ENCODE data around the gene TRAF3IP3. TPM values are rescaled to one million over a fixed set of nuclear protein-coding genes. Genes with fewer than 3 reads are reported as not detected.

The TRAF3IP3 gene
- total RNA-seq, 1 experiment from 2014 or later, result 0.34 TPM

DNA sequence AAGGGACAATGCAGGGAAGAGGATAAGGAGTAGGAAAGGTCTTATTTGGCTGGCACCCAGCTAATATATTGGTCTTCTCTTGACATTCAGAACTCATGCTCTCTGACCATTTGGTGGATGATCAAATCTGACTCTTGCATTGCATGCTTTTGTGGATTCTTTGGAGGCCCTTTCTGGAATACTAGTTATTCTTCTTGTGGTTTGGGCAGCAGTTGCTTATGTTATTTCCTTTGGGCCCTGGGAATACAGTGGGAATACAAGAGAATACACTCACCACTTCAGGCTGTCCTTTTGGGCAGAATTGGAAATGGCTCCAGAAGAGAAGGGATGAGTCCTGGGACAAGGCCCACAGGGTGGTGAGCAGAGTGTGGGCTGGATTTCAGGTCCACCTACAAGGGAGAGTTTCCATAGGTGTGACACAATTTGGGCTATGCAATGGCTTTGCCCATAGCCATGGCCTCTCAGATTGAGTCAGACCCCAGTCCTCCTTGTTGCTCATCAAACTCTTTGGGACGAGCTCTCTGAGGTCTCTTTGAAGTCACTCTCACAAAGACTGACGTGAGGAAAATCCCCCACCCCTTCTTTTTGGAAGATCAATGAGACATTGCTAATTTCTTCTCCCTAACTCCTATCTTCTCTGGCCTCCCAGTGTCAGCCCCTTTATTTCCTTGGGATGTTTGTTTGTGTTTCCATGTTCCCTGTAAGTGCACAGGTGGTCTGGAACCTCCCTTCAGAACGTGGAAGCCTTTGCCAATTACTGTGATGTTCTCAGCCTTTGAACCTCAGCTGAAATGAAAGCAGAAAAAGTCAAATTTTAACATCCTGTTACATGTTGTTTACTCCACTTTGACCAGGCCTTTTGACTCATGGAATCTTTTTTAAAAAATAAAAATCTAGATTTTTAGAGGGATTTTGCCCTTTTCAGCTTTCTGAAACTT is 31.8 kb upstream of the TRAF3IP3 start:
- CTCF ChIA-PET, result interaction anchor here (1.2 to 1.3 kb wide), 2 partner anchors 146 to 158 kb away, joined by 3 read pairs; no protein-coding TSS in a partner anchor
- H3K9ac ChIP-seq (ENCODE audit: low read length), result no peak overlapping the region
- intact Hi-C loops (cut with micrococcal nuclease), result loop anchor here (10.0 kb wide), 1 partner anchor 349 kb away; no protein-coding TSS in a partner anchor
- no peaks in the 10 kb centered on the region for H3K4me1 ChIP-seq (ENCODE audit: control insufficient read depth in 1 of 2, insufficient read depth in 2 of 2, low read length in 2 of 2)
- H3K9me3 ChIP-seq (ENCODE audit: control insufficient read depth in 1 of 2, insufficient read depth in 1 of 2, low read depth in 1 of 2, low read length in 2 of 2), result no peaks in the 10 kb centered on the region
- no peak for ATAC-seq
- no peak overlapping the region for H3K4me2 ChIP-seq (ENCODE audit: low read length)
- no peaks in the 10 kb centered on the region for H3K36me3 ChIP-seq (ENCODE audit: control insufficient read depth in 1 of 2, insufficient read depth in 2 of 2, low read length in 2 of 2)
- DNase-seq (ENCODE audit: low read depth, low spot score), result no peak
- TF ChIP-seq FOSL1 (IDR thresholded peaks at IDR 0.05; ENCODE audit: low read depth), result no peak
- TF ChIP-seq RAD21 (IDR thresholded peaks at IDR 0.05; ENCODE audit: low read depth), result no peak
- no peak for TF ChIP-seq EZH2 (IDR thresholded peaks at IDR 0.05)
- TF ChIP-seq, protein P1, sequence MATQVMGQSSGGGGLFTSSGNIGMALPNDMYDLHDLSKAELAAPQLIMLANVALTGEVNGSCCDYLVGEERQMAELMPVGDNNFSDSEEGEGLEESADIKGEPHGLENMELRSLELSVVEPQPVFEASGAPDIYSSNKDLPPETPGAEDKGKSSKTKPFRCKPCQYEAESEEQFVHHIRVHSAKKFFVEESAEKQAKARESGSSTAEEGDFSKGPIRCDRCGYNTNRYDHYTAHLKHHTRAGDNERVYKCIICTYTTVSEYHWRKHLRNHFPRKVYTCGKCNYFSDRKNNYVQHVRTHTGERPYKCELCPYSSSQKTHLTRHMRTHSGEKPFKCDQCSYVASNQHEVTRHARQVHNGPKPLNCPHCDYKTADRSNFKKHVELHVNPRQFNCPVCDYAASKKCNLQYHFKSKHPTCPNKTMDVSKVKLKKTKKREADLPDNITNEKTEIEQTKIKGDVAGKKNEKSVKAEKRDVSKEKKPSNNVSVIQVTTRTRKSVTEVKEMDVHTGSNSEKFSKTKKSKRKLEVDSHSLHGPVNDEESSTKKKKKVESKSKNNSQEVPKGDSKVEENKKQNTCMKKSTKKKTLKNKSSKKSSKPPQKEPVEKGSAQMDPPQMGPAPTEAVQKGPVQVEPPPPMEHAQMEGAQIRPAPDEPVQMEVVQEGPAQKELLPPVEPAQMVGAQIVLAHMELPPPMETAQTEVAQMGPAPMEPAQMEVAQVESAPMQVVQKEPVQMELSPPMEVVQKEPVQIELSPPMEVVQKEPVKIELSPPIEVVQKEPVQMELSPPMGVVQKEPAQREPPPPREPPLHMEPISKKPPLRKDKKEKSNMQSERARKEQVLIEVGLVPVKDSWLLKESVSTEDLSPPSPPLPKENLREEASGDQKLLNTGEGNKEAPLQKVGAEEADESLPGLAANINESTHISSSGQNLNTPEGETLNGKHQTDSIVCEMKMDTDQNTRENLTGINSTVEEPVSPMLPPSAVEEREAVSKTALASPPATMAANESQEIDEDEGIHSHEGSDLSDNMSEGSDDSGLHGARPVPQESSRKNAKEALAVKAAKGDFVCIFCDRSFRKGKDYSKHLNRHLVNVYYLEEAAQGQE (IDR thresholded peaks at IDR 0.05; ENCODE audit: low read depth), result no peak
- TF ChIP-seq, protein P2, sequence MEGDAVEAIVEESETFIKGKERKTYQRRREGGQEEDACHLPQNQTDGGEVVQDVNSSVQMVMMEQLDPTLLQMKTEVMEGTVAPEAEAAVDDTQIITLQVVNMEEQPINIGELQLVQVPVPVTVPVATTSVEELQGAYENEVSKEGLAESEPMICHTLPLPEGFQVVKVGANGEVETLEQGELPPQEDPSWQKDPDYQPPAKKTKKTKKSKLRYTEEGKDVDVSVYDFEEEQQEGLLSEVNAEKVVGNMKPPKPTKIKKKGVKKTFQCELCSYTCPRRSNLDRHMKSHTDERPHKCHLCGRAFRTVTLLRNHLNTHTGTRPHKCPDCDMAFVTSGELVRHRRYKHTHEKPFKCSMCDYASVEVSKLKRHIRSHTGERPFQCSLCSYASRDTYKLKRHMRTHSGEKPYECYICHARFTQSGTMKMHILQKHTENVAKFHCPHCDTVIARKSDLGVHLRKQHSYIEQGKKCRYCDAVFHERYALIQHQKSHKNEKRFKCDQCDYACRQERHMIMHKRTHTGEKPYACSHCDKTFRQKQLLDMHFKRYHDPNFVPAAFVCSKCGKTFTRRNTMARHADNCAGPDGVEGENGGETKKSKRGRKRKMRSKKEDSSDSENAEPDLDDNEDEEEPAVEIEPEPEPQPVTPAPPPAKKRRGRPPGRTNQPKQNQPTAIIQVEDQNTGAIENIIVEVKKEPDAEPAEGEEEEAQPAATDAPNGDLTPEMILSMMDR (IDR thresholded peaks at IDR 0.05 in 2 of 3, conservative IDR thresholded peaks at IDR 0.05 in 1 of 3; ENCODE audit: borderline replicate concordance in 1 of 3, insufficient read depth in 1 of 3, low read depth in 2 of 3, low read length in 2 of 3), result no peak
- TF ChIP-seq SP1 (IDR thresholded peaks at IDR 0.05; ENCODE audit: low read depth), result no peak
- TF ChIP-seq POLR2AphosphoS5 (IDR thresholded peaks at IDR 0.05; ENCODE audit: low read depth, low read length), result no peak
- TF ChIP-seq ZNF274 (IDR thresholded peaks at IDR 0.05; ENCODE audit: low read depth, low read length), result no peak
- TF ChIP-seq YY1 (IDR thresholded peaks at IDR 0.05; ENCODE audit: extremely low read depth, insufficient replicate concordance, low read depth, low read length), result no peak
- TF ChIP-seq TCF7L2 (IDR thresholded peaks at IDR 0.05; ENCODE audit: borderline replicate concordance, extremely low read depth, insufficient read depth, insufficient read length), result no peak
- no peak for TF ChIP-seq SRF (IDR thresholded peaks at IDR 0.05; ENCODE audit: low read depth)
- no peak for TF ChIP-seq SIN3A (IDR thresholded peaks at IDR 0.05; ENCODE audit: low read depth)
- no peak for TF ChIP-seq CEBPB (IDR thresholded peaks at IDR 0.05; ENCODE audit: low read depth)
- TF ChIP-seq EGR1 (IDR thresholded peaks at IDR 0.05; ENCODE audit: low read depth), result no peak
- no peak for TF ChIP-seq JUND (IDR thresholded peaks at IDR 0.05)
- TF ChIP-seq, protein P3, sequence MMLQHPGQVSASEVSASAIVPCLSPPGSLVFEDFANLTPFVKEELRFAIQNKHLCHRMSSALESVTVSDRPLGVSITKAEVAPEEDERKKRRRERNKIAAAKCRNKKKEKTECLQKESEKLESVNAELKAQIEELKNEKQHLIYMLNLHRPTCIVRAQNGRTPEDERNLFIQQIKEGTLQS (IDR thresholded peaks at IDR 0.05), result no peak
- TF ChIP-seq, protein P4, sequence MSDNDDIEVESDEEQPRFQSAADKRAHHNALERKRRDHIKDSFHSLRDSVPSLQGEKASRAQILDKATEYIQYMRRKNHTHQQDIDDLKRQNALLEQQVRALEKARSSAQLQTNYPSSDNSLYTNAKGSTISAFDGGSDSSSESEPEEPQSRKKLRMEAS (IDR thresholded peaks at IDR 0.05), result no peak
- TF ChIP-seq ELF1 (IDR thresholded peaks at IDR 0.05; ENCODE audit: borderline replicate concordance, low read depth), result no peak
- no peak for TF ChIP-seq POLR2A (IDR thresholded peaks at IDR 0.05; ENCODE audit: borderline replicate concordance, extremely low read depth, insufficient read depth, insufficient read length)
- TF ChIP-seq ZFX (IDR thresholded peaks at IDR 0.05), result no peak
- RAD21 ChIA-PET (ENCODE audit: low non-redundant PET in 1 of 2, low total read pairs in 2 of 2, uncharacterized antibody in 2 of 2, unreplicated experiment in 2 of 2), result no interaction called here
- no peaks in the 10 kb centered on the region for H3K79me2 ChIP-seq (ENCODE audit: insufficient read depth, low read length)
- POLR2A ChIA-PET, result no interaction called here
- no peak overlapping the region for H2AFZ ChIP-seq (ENCODE audit: low read depth, low read length, poor library complexity, severe bottlenecking)
- H4K20me1 ChIP-seq (ENCODE audit: insufficient read depth), result no peaks in the 10 kb centered on the region
- H3K4me3 ChIP-seq (replicated peaks in 1 of 2; ENCODE audit: low read depth in 1 of 2, low read length in 2 of 2), result no peak overlapping the region
- no TSS peak for BruUV-seq (replicated peaks)
- no peaks in the 10 kb centered on the region for H3K27me3 ChIP-seq (ENCODE audit: insufficient read depth, low read length)
- no peaks in the 10 kb centered on the region for H3K9me2 ChIP-seq (ENCODE audit: insufficient read depth)
- H3K27ac ChIP-seq (ENCODE audit: low read depth, low read length), result no peak overlapping the region
